GM12891 (cell line): ENCODE measurements around the gene CEP170B.

Experiments used
- PAX5 ChIP-seq: IDR thresholded peaks from 2 replicates; pipeline ENCODE4 v1.6.1; 2011; ENCODE audit warnings: low read length, moderate library complexity, mild to moderate bottlenecking; ENCODE audit not compliant: insufficient read depth, severe bottlenecking
- POLR2A ChIP-seq: IDR thresholded peaks from 2 replicates; pipeline ENCODE4 v1.6.1; 2011; ENCODE audit warnings: low read depth, low read length, control low read depth
- POLR2AphosphoS5 ChIP-seq: IDR thresholded peaks from 2 replicates; pipeline ENCODE4 v1.6.1; 2011; ENCODE audit warnings: low read depth, low read length, control low read depth
- POU2F2 ChIP-seq: IDR thresholded peaks from 2 replicates; pipeline ENCODE4 v1.6.1; 2011; ENCODE audit warnings: low read depth, mild to moderate bottlenecking, control low read depth, low read length, moderate library complexity
- SPI1 ChIP-seq: IDR thresholded peaks from 2 replicates; pipeline ENCODE4 v1.6.1; 2011; ENCODE audit warnings: low read depth, low read length, control low read depth
- TAF1 ChIP-seq: IDR thresholded peaks from 2 replicates; pipeline ENCODE4 v1.6.1; 2011; ENCODE audit warnings: low read depth, low read length, control low read depth

GRCh38 chr14:104866451-104867370 lies 1.6 kb downstream of the CEP170B start:
- TF ChIP-seq POLR2AphosphoS5: no peak
- TF ChIP-seq POLR2A: no peak
- TF ChIP-seq SPI1: no peak
- TF ChIP-seq TAF1: no peak
- TF ChIP-seq PAX5: no peak
- TF ChIP-seq POU2F2: no peak
